ENCODE results near the gene TENT5C.

The TENT5C gene

GRCh38 chr1:117572546-117572945 lies 33.3 kb upstream of the TENT5C start:
- ChIA-PET CTCF (no interaction called here), POLR2A (interaction anchor here (0.6 kb wide), 1 partner anchor 134 kb away, joined by 3 read pairs; no protein-coding TSS in a partner anchor)

More at GRCh38 chr1:117572546-117572945, 33.3 kb upstream of the TENT5C start:
- Histone ChIP-seq H3K36me3 (ENCODE audit: control insufficient read depth in 2 of 2, insufficient read depth in 1 of 2, low read length in 2 of 2) (no peaks in the 10 kb centered on the region), H3K27ac (ENCODE audit: extremely low read depth, low read depth, low read length) (no peak overlapping the region), H3K4me3 (ENCODE audit: low read depth, low read length) (no peak overlapping the region), H3K9me3 (ENCODE audit: control insufficient read depth, insufficient read depth, low read depth, low read length) (no peaks in the 10 kb centered on the region), H3K4me1 (ENCODE audit: control insufficient read depth, insufficient read depth, low read length) (no peaks in the 10 kb centered on the region)
- TF ChIP-seq ZNF785 (tag by site-specific recombination; IDR thresholded peaks at IDR 0.05) (no peak), ZNF768 (tag by site-specific recombination; IDR thresholded peaks at IDR 0.05) (no peak), ZNF221 (tag by site-specific recombination; IDR thresholded peaks at IDR 0.05; ENCODE audit: borderline replicate concordance) (no peak), ZNF266 (tag by site-specific recombination; IDR thresholded peaks at IDR 0.05; ENCODE audit: low read depth) (no peak), ZNF184 (tag by site-specific recombination; IDR thresholded peaks at IDR 0.05) (no peak), ZNF202 (tag by site-specific recombination; IDR thresholded peaks at IDR 0.05; ENCODE audit: borderline replicate concordance) (no peak), HOXA7 (CRISPR knock-in tag; IDR thresholded peaks at IDR 0.05; ENCODE audit: borderline replicate concordance) (no peak), ZNF621 (tag by site-specific recombination; IDR thresholded peaks at IDR 0.05) (no peak), ZNF624 (tag by site-specific recombination; IDR thresholded peaks at IDR 0.05) (no peak), ZNF302 (tag by site-specific recombination; IDR thresholded peaks at IDR 0.05; ENCODE audit: low read depth) (no peak), BCL11B (tag by site-specific recombination; IDR thresholded peaks at IDR 0.05; ENCODE audit: low read depth) (no peak), ZXDB (tag by site-specific recombination; IDR thresholded peaks at IDR 0.05) (no peak), ZNF791 (tag by site-specific recombination; IDR thresholded peaks at IDR 0.05) (no peak), ZNF558 (tag by site-specific recombination; IDR thresholded peaks at IDR 0.05) (no peak), ZFP41 (tag by site-specific recombination; IDR thresholded peaks at IDR 0.05; ENCODE audit: borderline replicate concordance) (no peak), ZFP69B (tag by site-specific recombination; IDR thresholded peaks at IDR 0.05) (no peak)
- TF ChIP-seq, protein P1, sequence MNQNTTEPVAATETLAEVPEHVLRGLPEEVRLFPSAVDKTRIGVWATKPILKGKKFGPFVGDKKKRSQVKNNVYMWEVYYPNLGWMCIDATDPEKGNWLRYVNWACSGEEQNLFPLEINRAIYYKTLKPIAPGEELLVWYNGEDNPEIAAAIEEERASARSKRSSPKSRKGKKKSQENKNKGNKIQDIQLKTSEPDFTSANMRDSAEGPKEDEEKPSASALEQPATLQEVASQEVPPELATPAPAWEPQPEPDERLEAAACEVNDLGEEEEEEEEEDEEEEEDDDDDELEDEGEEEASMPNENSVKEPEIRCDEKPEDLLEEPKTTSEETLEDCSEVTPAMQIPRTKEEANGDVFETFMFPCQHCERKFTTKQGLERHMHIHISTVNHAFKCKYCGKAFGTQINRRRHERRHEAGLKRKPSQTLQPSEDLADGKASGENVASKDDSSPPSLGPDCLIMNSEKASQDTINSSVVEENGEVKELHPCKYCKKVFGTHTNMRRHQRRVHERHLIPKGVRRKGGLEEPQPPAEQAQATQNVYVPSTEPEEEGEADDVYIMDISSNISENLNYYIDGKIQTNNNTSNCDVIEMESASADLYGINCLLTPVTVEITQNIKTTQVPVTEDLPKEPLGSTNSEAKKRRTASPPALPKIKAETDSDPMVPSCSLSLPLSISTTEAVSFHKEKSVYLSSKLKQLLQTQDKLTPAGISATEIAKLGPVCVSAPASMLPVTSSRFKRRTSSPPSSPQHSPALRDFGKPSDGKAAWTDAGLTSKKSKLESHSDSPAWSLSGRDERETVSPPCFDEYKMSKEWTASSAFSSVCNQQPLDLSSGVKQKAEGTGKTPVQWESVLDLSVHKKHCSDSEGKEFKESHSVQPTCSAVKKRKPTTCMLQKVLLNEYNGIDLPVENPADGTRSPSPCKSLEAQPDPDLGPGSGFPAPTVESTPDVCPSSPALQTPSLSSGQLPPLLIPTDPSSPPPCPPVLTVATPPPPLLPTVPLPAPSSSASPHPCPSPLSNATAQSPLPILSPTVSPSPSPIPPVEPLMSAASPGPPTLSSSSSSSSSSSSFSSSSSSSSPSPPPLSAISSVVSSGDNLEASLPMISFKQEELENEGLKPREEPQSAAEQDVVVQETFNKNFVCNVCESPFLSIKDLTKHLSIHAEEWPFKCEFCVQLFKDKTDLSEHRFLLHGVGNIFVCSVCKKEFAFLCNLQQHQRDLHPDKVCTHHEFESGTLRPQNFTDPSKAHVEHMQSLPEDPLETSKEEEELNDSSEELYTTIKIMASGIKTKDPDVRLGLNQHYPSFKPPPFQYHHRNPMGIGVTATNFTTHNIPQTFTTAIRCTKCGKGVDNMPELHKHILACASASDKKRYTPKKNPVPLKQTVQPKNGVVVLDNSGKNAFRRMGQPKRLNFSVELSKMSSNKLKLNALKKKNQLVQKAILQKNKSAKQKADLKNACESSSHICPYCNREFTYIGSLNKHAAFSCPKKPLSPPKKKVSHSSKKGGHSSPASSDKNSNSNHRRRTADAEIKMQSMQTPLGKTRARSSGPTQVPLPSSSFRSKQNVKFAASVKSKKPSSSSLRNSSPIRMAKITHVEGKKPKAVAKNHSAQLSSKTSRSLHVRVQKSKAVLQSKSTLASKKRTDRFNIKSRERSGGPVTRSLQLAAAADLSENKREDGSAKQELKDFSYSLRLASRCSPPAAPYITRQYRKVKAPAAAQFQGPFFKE (tag by site-specific recombination; IDR thresholded peaks at IDR 0.05; ENCODE audit: borderline replicate concordance) = no peak
- TF ChIP-seq, protein P2, sequence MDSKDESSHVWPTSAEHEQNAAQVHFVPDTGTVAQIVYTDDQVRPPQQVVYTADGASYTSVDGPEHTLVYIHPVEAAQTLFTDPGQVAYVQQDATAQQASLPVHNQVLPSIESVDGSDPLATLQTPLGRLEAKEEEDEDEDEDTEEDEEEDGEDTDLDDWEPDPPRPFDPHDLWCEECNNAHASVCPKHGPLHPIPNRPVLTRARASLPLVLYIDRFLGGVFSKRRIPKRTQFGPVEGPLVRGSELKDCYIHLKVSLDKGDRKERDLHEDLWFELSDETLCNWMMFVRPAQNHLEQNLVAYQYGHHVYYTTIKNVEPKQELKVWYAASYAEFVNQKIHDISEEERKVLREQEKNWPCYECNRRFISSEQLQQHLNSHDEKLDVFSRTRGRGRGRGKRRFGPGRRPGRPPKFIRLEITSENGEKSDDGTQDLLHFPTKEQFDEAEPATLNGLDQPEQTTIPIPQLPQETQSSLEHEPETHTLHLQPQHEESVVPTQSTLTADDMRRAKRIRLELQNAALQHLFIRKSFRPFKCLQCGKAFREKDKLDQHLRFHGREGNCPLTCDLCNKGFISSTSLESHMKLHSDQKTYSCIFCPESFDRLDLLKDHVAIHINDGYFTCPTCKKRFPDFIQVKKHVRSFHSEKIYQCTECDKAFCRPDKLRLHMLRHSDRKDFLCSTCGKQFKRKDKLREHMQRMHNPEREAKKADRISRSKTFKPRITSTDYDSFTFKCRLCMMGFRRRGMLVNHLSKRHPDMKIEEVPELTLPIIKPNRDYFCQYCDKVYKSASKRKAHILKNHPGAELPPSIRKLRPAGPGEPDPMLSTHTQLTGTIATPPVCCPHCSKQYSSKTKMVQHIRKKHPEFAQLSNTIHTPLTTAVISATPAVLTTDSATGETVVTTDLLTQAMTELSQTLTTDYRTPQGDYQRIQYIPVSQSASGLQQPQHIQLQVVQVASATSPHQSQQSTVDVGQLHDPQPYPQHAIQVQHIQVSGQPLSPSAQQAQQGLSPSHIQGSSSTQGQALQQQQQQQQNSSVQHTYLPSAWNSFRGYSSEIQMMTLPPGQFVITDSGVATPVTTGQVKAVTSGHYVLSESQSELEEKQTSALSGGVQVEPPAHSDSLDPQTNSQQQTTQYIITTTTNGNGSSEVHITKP (tag by site-specific recombination; IDR thresholded peaks at IDR 0.05) = no peak
- TF ChIP-seq, protein P3, sequence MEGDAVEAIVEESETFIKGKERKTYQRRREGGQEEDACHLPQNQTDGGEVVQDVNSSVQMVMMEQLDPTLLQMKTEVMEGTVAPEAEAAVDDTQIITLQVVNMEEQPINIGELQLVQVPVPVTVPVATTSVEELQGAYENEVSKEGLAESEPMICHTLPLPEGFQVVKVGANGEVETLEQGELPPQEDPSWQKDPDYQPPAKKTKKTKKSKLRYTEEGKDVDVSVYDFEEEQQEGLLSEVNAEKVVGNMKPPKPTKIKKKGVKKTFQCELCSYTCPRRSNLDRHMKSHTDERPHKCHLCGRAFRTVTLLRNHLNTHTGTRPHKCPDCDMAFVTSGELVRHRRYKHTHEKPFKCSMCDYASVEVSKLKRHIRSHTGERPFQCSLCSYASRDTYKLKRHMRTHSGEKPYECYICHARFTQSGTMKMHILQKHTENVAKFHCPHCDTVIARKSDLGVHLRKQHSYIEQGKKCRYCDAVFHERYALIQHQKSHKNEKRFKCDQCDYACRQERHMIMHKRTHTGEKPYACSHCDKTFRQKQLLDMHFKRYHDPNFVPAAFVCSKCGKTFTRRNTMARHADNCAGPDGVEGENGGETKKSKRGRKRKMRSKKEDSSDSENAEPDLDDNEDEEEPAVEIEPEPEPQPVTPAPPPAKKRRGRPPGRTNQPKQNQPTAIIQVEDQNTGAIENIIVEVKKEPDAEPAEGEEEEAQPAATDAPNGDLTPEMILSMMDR (tag by site-specific recombination; IDR thresholded peaks at IDR 0.05) = no peak

Measured in HEK293 (cell line).